Kidney tubule cell (primary cell): ENCODE data around the gene PPOX.

ENCODE experiments used
- DNase-seq: peaks from one replicate; pipeline ENCODE4 v3.0.0-alpha.2; 2018; ENCODE audit warnings: low spot score

Gene PPOX

DNA sequence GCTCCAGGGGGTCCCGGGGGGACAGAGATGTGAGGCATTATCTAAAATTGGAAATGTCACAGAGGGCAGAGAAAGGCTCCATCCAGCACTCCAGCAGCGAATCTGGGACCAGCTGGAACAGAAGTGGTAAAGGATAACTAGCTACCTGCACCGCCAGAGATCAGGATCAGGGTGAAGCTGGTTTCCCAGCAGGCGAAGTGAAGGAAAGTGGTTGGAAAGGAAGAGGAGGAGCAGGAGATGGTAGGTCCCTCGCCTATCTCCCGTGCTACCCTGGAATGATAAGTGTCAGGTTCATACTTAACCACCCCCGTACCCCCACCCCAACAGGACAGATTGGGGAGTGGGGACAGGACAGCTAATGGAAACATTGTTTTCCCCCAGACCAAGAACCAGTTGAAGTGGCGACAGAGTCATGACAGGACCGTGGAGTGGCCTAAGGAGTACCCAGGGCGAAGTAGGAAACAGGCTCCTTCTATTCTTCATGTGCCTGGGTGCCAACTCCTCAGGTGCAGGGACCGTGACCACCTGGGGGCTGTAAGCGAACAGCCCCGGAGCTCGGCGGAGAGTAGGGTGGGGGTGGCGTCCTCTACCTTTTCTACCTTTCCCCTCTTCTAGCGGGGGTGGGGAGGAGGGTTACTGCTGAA lies 10.4 kb downstream of the PPOX start:
- no peak for DNase-seq

- DNase-seq = peak; percentile 81
Measured at GRCh38 chr1:161177112-161177935, 11.1 kb downstream of the PPOX start, which contains the start of gene B4GALT3. Gene B4GALT3 (minus strand): TSS chr1:161177507. CDS start chr1:161176060, 1,447 bp downstream.

DNA sequence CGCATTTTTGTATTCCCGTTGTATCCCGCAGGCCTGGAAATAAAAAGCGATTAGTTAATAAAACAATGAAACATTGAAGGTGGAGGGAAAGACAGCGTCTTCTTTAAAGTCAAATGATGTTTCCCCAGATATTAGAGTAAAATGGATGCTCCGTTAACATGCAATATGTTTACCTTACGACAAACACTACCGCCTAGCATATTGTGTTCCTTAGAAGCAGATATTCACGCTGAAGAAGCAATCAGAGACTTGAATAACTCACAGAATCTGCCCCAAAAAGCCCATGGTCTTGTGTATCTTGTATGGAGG lies 11.7 kb downstream of the PPOX start:
- no peak for DNase-seq

- no peak for DNase-seq
Measured at GRCh38 chr1:161179698-161180097, 13.5 kb downstream of the PPOX start.

DNA sequence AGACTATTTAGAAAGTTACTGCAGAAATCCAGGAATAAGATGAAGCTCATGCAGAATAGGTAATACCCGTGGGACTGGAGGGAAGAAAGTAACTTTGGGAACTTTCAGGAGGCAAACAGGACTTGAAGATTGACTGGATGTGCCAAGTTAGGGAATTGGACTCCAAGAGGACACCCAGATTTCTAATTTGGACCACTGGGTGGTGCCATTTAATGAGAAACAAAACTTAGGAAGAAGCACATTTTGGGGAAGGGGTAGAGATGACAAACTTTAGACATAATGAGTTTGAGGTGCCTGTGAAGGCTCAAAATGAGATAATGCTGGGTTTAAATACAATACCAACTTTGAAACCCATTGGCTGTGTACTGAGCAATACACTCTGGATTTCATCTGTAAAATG lies 14.4 kb downstream of the PPOX start:
- DNase-seq = no peak

GRCh38 chr1:161182214-161182613 lies 16.0 kb downstream of the PPOX start:
- peak; percentile 75 for DNase-seq

GRCh38 chr1:161185282-161185682 lies 19.1 kb downstream of the PPOX start:
- no peak for DNase-seq

GRCh38 chr1:161185732-161186311 lies 19.6 kb downstream of the PPOX start:
- no peak for DNase-seq

DNA sequence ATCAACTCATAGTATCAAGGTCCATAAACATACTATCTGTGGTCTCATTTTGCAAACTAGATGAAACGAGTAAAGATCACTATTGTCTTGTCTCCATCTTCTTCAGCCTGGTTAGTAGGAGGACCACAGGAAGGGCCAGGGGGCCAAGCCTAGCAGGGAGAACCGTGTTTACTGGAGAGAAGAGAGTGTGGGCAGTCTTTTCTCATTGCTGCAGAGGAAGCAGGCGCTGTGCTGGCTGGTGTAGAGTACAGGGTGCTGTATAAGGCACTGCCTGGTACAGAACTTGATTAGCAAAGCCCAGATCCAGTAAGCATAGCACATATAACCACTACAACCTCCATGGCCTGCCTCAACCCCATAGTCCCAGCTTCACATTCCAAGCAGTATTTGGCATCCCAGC lies 21.1 kb downstream of the PPOX start:
- no peak for DNase-seq

GRCh38 chr1:161188381-161188780 lies 22.2 kb downstream of the PPOX start:
- no peak for DNase-seq

DNA sequence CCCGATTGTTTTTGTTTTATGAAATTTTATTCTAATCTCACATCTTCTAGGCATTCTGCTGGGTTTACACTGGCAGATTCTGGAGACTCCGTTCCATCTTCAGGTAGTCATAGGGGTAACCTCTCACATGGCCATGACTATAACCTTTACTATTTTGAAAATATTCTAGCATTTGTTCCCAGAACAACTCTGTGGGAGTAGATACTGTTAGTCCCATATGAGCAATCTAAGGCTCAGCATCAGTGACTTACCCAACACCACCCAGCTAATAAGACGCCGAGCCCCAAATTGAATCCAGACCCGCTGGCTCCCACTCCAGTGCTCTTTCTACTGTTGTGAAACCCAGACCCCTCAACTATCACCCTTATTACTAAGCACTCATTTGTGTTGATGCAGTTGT lies 22.8 kb downstream of the PPOX start:
- DNase-seq = no peak

- no peak for DNase-seq
Measured at GRCh38 chr1:161190962-161191521, 24.8 kb downstream of the PPOX start.

DNA sequence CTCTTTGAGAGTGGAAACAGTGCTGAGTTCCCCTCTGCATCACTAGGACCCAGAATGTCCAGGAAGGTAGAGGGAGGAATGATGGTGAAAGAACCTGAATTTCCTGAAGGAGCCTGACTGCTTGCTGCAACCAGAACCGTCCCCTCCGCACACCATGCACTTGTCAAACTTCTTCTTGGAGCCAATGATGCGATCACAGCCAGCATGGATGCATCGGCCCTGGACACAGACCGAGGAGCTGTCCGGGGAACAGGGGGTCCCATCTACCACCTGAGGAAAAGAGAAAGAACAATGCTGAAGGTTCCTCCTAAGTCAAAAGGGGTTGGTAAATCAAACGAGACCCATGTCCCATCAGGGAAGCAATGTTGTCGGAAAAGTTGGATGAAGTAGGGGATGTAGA lies 25.7 kb downstream of the PPOX start:
- DNase-seq = no peak

DNA sequence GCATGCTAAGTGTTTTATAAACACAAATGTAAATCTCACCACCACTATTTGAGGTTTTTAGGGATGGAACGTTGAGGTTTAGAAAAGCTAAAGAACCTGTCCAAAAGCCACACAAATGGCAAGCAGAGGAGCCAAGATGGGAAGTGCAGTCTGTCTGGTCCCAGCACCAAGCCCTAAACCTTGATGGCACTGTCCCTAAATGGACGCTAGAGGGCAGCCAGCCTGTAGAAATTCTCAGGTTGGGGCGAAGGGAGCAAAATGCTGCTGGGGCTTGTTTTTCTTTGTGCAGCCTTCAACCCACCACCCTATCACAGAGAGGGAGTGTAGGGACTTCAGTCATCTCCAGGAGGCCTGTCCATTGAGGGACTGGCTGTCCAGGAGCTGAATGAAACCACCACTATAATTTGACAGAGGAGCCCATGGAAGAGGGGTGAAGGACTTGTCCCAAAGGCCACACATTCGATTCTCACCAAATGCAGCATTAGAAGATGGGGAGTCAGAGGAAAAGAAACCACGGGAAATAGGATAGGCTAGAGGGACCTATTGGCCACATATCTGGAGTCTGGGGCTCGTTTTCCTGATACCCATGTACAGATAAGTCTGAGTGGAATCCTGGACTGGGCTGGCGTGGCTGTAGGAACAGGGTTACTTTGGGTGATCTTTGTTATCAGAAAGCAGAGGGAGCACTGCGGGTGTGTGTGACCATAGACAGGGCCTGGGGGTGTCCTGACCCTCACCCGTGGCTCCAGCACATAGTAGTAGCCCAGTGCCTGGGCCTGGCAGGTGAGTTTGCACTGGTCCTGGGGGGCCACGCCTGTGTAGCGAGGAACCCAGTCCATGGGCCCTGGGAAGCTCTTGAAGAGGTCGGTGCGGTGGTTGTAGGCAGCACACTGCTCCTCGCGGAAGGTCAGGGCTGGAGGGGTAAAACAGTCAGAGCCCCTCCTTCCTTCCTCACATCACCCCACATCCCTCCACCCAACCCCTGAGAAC lies 26.5 kb downstream of the PPOX start:
- peak; percentile 72 for DNase-seq

DNA sequence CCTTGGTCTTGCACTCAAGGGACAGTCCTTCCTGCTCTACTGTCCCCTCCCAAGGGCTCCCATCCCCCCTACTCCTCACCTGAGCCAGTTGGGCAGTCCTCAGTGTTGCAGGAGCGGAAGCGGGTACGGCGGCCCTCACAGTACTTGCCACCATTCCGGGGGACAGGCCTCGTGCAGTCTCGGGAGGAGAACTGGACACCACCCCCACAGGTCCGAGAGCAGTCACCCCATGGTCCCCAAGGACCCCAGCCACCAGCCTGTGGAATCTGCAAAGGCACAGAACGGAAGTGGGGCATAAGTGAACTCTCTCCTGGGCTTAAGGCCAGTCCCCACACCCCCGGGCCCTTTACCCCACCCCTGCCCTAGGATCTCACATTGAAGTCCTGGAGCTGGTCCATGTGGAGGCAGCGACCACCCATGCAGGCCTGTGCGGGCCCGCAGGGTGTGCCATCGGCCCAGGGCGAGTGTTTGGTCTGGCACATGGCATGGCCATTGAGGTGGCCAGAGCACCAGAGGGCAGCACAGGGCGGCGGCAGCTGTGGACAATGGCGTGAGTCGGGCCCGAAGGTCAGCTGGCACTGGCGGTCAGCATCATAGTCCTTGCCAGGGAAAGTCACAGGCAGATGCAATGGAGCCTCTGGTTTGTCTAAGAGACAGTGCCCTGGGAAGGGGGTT lies 27.5 kb downstream of the PPOX start:
- DNase-seq = peak; percentile 16

DNA sequence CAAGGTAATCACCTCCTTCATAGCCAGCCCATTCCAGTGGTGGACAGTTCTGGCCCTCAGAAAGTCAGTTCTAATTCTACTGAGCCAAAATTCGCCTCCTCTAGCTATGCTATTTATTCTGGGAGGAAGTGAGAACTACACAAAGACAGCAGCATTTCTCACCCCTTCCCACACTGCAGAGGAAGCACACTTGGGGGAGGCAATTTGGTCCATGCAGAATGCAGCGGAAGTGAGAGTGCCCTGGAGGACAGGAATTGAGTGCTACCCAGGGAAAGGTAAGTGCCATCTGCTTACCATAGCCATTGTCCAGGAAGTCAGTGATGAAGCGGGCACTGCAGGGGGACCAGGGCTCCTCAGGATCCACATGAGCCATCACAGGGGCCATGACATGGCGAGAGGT lies 28.9 kb downstream of the PPOX start:
- DNase-seq = no peak

GRCh38 chr1:161196111-161196510 lies 29.9 kb downstream of the PPOX start:
- no peak for DNase-seq

DNA sequence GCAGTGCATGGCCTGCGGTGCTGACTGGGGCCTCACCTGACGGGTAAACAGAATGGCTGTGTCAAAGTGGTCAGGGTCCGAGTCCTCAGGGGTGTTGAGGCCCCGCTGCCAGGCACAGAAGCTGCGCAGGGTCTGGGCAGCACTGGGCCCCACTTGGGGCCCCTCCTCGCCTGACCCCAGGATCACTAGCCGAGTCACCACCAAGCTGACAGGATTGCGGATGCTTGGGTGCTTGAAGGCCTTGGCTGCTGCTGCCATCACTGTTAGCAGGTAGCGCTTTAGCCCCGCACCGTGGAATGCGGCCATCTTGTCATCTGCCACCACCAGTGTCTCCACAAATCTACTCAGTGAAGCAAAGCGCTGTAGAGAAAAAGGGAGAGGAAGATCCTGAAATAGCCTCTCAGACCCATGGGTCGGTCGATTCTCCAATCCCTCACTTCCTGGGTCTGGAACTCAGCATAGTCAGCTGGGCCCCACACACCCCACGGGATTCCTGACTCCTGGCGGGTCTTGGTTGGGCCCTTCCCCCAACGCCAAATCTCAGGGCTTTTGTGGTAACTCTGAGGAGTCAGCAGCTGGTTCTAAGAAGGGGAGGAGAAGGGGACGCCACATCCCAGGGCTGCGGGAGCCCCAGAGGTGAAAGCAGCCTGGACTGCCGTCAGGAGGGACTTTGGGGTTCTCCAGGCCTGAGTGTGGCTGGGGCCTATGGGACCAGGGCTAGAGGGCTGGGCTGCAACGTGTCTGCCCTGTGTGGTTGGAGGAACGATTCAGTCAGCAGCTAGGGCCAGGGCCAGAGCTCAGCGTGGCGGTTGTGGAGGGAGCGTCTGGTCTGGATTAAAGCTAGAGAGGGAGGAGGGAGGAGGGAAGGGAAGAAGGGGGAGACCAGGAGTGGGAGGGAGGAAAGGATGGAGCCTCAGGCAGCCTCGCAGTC lies 30.6 kb downstream of the PPOX start:
- DNase-seq = no peak

DNA sequence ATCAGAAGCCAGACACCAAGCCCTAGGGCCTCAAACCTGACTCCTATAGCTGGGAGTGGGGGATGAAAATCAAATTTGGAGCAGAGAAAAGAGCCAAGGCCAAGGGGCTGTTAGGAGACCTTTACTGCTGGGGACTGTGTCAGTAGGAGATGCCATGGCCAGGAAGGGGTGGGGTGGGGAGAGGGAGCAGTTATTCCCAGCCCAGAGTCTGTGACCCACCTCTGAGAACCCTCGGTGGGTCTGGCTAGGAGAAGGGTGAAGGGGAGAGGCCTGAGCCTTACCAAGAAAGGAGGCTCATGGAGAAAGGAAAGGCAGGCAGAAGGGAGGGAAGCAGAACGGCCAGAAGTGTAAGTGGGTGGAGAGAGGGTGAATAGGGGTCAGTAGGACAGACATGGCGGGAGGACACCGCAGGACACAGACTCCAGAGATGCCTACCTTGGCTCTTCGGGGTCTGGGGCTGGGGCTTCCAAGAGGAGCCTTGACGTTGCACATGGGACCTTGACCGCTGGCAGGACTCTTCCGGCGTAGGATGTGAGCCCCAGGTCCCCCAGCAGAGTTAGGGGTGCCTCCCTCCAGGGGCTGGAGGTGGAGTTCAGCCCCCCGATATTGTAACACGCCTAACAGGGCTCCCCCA lies 31.5 kb downstream of the PPOX start:
- no peak for DNase-seq
